IPS-NIHi7 (cell line): ENCODE results near the gene POLR3GL.
A peak's percentile ranks its signal among the peaks of the same experiment; 100 is the strongest.

Experiments used
- DNase-seq: peaks from one replicate; pipeline ENCODE4 v3.0.0; 2012; ENCODE audit warnings: mixed read lengths; ENCODE audit errors: extremely low spot score

Gene POLR3GL

GRCh38 chr1:145992958-145993617 is 28.6 kb downstream of the POLR3GL start:
- DNase-seq, result no peak

- no peak for DNase-seq
Measured at GRCh38 chr1:145993618-145994390, 29.3 kb downstream of the POLR3GL start.

- no peak for DNase-seq
Measured at GRCh38 chr1:145994391-145995120, 30.1 kb downstream of the POLR3GL start.

GRCh38 chr1:145995148-145995881 is 30.8 kb downstream of the POLR3GL start:
- DNase-seq, result no peak

GRCh38 chr1:145995964-145996432 is 31.5 kb downstream of the POLR3GL start:
- DNase-seq, result no peak

- DNase-seq, result peak; percentile 100
Measured at GRCh38 chr1:145996433-145997015, 32.0 kb downstream of the POLR3GL start, which contains the start of gene TXNIP. Gene TXNIP, minus strand, starts transcription at chr1:145996579. Its CDS starts 313 bp downstream, at chr1:145996266.

- peak; percentile 38 for DNase-seq
Measured at GRCh38 chr1:145997016-145997717, 32.7 kb downstream of the POLR3GL start.

- no peak for DNase-seq
Measured at GRCh38 chr1:145997718-145998023, 33.2 kb downstream of the POLR3GL start.

GRCh38 chr1:145999321-146000024 is 35.0 kb downstream of the POLR3GL start:
- DNase-seq, result no peak

GRCh38 chr1:146001709-146002108 is 37.2 kb downstream of the POLR3GL start:
- DNase-seq, result no peak

- no peak for DNase-seq
Measured at GRCh38 chr1:146007489-146008133, 43.1 kb downstream of the POLR3GL start.

GRCh38 chr1:146010126-146010738 is 45.7 kb downstream of the POLR3GL start:
- DNase-seq, result no peak

- peak; percentile 35 for DNase-seq
Measured at GRCh38 chr1:146012703-146013558, 48.4 kb downstream of the POLR3GL start.

GRCh38 chr1:146013559-146013922 is 49.1 kb downstream of the POLR3GL start:
- DNase-seq, result no peak

- no peak for DNase-seq
Measured at GRCh38 chr1:146016891-146017290, 52.4 kb downstream of the POLR3GL start.

GRCh38 chr1:146019231-146020057 is 55.0 kb downstream of the POLR3GL start:
- DNase-seq, result peak; percentile 68
